HG03108 (cell line): ENCODE measurements around the gene KCNIP1.

Experiments
- ATAC-seq: cut with Tn5 transposase; IDR thresholded peaks from one replicate; pipeline ENCODE4 v1.9.1; 2021; ENCODE audit warnings: moderate library complexity; ENCODE audit not compliant: unreplicated experiment

Gene KCNIP1

DNA sequence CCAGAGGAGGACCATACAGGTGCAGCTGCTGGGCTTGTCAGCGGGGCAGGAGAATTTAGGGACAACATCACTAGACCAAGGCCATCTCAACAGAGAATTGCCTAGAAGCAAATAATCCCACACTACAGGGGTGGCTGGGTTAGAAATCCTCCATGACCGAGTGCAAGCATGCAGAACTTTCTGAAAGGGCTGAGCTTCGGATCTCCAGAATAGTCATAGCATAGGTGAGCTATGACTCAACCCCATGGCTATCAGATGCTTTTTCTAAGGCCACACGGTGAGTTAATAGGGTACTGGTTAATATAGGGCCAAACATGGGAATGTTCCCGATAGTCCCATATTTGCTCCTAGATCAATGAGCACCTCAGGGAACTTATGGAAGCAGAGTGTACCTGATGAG is 4.2 kb downstream of the KCNIP1 start:
- no peak for ATAC-seq

DNA sequence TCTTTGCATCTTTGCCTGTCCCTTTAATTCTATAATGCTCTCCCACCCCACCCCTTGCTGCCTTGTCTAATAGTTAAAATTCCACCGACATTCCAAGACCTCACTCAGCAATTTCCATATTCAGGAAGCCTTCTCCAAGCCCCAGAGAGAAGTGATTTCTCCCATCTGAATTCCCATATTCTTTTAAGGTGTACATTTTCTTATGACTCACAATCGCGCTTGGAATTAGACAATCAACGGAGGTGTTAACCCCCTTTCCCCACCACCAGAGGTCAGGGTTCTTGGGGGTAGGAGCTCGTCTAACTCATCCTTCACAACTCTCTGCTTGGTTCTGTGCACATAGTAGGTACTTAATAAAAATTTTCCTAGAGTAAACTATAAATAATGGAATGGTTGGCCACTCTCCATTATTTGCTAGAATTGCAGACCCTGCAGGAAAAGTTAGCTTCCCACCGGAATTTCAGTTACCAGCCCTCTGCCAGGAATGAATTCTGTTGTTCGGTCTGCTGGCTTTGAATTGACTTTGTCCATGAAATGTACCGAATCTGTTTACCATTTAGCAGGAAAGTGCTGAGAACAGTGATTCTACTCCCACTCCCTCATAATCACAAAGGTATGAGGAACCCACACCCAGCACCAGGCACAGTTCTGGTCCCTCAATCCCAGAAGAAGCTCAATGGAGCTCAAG is 5.0 kb downstream of the KCNIP1 start:
- no peak for ATAC-seq

DNA sequence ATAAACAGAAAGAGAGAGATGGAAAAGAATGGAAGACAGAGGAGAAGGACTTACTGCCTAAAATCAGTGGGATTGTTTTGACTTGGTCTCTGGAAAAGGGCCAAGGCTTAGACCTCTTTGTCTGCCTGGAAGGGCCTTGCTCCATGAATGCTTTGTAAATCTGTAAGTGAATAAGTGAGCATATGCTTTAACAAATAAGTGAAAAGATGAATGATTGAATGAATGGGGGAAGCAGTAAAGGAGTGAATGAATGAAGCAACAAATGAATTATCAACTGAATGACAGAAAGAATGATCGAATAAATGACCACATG is 5.5 kb downstream of the KCNIP1 start:
- no peak for ATAC-seq

DNA sequence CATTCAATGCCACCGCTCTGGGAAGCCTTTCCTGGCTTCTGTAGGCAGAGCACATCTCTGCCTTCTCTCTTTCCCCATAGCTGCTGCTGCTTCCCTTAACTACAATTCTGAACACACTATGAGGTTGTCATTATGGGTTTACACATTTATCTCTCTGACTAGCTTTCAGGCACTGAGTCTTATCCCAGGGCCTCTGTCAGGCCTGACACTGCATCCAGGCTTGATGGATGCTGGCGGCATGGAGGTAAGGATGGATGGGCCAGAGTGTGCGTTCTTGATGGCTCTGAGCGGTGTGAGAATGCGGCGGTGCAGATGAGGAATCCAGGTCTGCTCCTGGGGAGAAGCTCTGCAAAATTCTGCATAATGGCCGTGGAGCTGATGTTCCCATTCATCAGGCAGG is 6.3 kb downstream of the KCNIP1 start:
- no peak for ATAC-seq

DNA sequence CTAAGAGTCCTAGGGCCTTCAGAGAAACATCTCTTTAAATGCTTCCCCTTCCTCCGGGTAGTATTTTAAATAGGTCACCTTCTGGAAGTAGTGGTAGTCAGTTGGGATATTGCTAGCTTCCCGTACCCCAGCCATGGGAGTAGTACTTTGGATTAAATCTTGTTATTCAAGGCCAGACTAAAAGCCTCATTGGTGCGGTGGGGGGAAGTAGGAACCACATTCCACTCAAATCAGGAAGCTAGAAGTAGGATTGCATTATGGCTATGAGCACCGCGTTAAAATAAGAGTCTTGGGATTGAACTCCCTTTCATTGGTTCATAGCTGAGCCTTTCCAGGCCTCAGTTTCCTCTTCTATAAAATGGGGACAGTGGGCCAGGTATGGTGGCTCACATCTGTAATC is 6.7 kb downstream of the KCNIP1 start:
- ATAC-seq, result no peak

DNA sequence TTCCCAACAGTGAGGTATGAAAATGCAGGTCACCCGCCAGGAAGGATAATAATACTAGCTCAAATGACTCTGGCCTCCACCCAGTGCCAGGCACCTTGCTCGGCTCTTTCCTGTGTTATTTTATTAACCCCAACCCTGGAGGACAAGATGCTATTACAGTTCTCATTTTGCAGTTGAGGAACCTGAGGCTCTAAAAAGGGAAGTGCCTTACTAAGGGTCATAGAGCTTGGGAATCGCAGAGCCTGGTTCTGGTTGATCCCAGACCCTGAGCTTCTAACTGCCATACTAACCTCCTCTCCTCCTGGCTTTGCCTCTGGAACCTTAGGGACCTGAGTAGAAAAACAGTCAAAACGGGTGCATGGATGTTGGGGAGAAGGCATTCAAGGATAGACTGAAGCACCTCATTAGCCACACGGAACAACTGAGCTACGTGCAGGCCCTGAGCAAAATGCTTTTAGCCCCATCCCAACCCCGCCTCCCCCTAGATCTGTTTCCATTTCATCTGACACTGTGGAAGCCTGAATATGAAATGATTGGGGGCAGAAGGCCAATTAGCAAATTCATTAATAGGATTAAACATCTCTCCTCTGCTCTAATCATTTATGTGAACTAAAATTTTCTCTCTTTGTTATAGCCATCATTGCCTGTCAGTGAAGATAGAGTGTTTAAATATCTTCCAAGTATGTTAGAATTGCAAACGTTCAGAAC is 7.9 kb downstream of the KCNIP1 start:
- no peak for ATAC-seq

DNA sequence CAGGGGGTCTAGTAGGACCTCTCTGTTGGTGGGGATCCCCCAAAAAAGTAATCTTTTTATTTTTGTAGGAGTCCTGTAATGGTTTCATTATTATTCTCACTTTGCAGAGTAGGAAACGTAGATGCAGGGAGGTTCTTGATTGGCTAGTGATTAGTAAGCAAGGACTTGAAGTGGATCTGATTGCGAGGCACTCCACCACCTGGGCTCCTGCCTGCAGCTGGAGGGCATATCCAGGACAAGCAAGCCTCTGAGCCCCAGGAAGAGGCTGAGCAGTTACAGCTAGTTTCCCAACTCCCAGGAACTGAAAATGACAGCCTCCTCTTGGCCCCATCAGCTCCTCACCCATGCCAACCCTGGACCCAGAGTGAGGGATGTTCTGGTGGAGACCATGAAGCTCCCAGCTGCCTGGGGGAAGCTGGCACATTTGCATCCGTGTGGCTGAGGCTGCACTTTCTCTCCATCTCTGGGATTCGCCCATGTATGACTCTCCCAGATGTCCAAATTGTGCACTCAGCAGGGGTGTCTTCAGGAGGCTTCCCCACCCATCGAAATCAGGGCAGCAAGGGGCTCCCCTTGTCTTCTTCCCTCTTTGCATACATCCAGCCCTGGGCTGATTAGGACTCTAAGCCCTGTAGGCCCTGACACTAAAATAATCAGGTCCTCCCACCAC is 10.2 kb downstream of the KCNIP1 start:
- no peak for ATAC-seq

DNA sequence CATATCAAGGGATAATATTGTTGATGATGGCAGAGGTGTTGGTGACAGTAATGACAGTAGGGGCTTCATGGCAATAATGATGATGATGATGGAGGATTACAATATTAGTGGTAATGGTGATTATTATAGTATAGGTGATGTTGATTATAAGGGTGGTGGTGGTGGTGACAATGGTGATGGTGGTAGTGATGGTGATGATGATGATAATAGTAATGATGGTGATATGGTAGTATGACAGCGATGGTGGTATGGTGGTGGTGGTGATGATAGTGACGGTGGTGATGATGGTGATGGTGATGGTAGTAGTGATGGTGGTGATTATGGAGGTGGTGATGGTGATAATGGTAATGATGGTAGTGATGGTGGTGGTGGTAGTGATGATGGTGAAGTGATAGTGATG is 13.6 kb downstream of the KCNIP1 start:
- ATAC-seq, result no peak

DNA sequence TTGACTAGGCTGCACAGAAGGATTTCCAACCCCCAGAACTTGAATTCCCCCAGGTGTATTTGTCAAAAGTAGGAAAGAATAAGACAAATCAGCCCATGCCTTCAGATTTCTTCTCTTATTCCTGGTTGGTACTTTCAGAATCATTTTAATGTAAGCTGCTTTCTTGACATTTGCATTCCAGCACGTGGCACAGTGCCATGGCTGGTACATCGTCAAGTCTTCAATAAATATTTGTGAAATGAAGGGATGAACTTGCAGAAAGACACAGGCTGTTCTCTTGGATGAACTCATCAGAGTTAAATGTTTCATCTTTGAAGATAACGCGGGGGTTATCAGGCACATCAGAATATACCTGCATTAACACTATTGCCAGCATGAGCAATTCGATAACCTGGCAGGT is 14.5 kb downstream of the KCNIP1 start:
- no peak for ATAC-seq

DNA sequence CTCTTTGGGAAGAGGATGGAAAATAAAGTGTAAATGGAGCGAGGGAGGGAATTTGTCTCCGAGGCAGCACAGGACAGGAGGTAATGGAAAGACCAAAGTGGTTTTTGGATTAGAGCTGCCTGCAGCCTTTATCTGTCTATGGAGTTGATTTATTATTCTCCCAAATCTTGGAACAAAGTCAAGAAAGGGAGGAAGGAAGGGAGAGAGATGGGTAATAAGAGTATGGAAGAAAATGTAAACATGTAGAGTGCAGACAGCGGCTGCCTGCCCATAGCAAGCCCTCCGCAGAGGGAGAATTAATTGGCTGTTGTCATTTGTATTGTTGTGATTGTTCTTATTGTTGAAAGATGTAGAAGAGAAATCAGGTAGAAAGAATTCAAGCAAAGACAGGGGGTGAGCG is 15.7 kb downstream of the KCNIP1 start:
- ATAC-seq, result no peak

DNA sequence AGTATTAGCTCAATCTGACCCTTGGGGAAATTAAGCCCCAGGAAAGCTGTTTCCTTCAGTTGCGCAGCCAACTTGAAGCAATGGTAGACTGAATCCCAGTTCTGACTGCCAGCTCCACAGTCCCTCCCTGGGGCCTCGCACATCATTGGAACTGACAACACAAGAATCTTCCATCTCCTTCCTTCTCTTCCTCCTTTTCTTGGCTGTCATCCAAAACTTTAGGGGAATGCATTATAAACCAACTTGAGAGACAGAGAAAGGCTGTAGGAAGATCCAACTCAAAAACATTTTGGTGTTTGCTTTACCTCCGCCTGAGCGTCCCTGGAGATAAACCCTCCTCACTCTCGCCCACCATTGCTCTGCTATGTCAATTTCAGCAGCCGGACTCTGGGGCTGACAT is 16.6 kb downstream of the KCNIP1 start:
- ATAC-seq, result no peak

DNA sequence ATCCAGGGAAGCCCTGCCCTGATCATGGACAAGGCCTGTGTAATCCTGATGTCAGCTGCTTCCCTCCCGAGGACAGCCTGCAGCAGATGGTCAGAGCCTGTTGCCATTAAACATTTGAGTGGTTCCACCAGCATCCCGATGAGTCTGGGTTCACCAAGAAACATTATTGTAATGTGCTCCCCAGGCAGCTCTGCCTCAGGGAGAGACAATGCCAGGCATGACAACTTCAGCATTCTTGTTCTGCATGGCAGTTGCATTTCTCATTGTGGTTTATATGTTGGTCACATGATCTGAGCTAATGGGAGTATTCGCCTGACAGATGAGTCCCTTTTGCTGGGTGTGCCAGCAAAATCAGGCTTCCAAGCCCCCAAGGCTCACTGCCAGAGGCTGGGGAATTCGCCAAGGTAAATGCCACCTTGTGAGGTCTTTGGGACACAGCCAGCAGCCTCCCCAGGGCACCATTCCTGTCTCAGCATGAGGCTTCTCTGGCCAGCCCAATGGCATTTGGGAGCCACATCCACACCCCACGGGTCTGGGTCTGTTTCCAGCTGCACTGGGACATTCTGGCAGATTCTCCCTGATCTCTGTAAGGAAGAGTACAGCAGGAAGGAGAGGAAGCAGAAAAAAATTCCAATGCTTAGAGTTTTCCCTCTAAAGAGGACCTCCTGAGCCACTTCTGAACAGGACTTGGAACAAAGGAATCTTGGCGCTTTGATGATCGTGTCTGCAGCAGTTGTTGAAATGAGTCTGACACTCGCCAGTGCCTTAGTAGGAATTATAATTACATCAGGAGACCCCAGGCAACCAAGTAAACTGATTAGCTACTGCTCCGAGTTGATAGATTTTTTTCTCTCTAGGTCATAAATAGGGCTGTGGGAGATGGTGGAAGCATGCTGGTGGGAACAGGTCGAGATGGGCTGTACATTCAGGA is 18.7 kb downstream of the KCNIP1 start:
- ATAC-seq, result no peak

DNA sequence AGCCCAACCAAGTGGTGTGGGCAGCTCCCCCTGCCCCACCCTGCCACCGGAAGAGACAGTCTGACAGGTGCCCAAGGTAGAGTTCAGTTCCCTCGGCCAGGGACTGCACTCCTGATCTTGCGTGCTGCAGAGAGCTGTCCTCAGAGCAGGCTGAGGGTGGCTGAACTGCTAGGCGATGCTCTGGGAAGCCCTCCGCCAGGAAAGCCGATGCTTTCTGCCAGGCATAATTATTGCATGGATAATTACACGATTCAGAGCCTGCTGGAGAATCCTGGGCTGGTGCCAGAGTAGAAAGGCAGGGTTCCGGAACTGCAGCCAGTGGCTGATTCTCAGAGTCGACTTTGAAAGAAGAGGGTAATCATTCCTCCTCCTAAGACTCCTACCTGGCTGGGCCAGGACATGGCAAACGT is 19.3 kb downstream of the KCNIP1 start:
- ATAC-seq, result no peak

DNA sequence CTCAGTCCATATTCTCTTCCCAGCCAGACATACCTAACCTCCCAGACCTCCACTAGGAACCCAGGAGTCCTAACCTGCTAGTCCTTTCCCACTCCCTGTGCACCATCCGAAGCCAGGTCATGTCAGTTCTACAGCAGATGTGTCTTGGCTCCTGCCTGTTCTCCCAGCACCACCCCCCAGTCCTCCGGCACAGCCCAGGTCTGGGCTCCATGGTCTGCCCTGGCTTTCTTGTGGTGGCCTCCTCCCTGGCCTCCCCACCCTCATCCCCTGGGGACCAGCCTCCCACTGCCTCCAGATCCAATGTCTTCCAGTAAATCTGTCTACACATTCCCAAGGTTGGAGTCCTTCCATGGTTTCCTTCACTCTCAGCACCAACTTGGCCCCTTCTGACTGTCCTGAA is 20.0 kb downstream of the KCNIP1 start:
- ATAC-seq, result no peak

DNA sequence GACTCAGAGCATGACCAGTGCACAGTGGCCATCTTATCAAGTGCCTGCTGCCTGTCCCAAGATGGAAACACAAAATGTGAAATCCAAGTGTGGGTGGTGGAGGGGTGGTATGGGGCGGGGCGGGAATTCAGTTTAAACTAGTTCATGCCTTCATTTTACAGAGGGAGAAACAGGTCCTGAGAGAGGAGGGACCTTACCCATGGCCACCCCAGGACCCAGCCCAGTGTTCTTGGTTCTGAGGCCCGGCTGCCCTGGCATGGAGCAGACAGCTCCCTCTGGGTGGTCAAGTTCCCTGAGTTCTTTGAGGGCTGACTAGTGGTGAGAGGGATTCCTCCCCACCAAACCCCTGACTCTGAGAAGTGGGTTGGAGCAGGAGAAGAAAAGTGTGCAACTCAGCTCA is 20.8 kb downstream of the KCNIP1 start:
- ATAC-seq, result no peak

DNA sequence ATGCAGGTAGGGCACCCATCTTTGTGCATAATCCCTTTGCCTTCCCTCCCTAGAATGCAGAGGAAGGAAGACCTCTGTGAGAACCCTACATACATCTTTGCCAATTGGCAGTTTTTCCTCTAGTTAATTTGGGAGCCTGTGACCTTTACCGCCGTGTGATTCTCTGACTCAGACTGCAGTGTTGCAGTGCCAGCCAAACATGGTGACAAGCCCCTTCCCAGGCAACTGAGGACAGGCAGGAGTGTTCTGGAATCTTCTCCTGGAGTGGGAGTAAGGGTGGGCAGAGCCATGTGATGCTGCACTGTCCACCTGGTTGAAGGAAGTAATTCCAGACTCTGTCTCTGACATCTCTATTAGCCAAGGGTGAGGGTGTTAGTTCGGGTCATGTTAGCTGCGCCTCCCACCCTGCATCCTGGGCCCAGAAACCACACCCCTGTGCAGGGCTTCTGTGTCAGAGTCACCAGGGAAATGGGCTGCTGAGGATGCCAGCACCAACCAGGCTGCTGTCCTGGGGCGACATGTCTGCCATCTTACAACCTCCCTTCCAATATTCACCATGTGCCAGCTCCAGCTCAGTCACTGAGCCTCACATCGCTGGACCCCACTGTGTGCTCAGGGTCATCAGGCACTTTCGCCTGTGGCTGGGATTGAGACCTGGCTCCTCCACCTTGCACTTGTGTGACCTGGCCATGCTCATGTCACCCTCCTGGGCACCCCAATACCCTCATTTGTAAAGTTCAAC is 21.8 kb downstream of the KCNIP1 start:
- ATAC-seq, result no peak

DNA sequence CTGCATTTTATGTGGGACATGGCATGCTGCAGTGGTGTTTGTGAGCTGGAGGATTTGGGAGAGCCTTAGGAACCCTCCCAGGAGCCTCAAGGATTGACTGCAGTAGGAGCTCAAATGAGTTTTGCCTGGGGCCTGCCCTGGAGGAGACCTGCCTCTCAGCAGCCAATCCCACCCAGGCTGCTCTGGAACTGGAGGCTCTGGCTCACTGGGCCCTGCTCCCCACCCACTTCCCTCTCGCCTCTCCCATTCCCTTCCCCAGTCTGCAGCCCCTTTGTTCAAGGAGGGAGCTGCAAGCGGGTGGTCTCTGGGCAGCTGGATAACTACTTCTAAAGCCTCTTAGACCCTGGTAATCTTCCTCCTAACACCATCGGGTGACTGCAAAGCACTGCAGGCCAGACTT is 24.2 kb downstream of the KCNIP1 start:
- ATAC-seq, result no peak

DNA sequence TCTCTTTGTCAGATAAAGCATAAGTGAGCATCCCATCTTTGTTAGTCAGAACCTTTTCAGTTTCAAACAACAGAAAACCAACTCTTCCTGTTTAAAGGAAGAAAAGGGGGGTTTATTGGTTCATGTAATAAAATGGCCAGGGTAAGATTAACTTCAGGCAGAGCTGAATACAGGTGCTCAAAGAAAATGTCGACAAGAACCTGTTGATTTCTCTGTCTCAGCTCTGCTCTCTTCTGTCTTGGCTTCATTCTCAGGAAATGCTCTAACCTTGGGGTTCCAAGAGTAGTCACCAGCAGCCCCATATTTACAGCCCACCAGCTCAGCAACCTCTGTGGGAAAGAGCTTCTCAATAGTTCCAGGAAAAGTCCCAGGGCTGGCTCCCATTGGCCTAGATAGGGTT is 25.2 kb downstream of the KCNIP1 start:
- ATAC-seq, result no peak

DNA sequence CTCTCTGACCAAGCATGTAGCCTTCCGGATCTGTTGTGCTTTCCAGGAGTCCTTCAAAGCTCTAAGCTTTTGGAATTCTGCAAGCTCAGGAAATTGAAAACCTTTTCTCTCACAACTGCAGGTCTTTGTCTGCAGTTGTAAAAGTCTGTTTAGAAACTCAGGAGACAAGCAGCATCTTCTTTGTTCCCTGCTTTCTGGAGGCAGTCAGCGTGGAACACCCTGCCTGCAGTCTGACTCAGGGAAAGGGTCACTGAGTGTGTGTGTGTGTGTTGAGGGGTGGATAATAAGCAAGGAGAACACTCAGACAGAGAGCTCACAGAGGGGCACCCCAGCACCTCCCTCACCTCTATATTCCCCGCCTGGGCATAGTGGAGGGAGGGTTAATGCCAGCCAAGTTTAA is 29.1 kb downstream of the KCNIP1 start:
- ATAC-seq, result no peak

DNA sequence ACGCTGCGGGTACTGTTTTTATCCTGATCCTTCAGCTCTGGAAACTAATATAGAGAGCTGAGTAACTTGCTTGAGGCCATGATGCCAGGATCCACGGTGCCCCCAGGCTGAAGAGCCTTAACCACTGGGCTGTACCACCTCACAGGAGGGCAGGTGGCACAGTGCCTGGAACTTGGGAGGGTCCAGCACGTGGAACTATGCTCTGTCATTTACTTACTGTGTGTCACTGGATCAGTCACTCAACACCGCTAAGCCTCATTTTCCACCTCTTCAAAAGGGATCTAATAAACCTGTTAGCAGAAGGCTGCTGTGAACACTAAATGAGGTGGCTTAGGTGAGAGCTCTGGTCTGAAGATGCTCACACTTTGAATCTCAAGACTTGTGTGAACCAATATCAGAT is 29.6 kb downstream of the KCNIP1 start:
- ATAC-seq, result no peak

DNA sequence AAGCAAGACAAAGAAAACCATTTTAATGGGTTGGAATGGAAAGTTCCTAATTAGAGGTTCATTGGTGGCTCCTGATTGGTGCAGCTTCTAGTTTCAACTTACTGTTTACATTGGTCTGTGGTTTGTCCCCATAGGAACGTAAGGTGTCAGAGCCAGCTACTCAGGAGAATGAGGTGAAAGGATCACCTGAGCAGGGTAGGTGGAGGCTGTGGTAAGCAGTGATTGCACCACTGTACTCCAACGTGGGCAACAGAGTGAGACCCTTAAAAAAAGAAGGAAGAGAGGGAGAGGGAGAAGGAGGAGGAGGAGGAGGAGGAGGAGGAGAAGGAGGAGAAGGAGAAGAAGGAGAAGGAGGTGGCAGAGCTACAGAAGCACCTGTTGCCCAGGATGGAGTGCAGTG is 30.4 kb downstream of the KCNIP1 start:
- ATAC-seq, result no peak
